Activated T-helper 1 cell treated with Interleukin-2 at 50 U/mL for 16 hours (primary cell): ENCODE measurements around the gene B3GALT5.
"Not testable (repeated sequence)": the region's sequence is repeated elsewhere in the genome, so short reads cannot be mapped to it uniquely, and the experiment has no call there.

Source experiments
- DNase-seq: peaks from one replicate; pipeline ENCODE4 v3.0.0-alpha.2; 2020; ENCODE audit warnings: low read depth

B3GALT5 gene

GRCh38 chr21:39666681-39667315 lies 54.1 kb downstream of the B3GALT5 start:
- DNase-seq = no peak

GRCh38 chr21:39667353-39667891 lies 54.7 kb downstream of the B3GALT5 start:
- DNase-seq = no peak

GRCh38 chr21:39668369-39668768 lies 55.6 kb downstream of the B3GALT5 start:
- no peak for DNase-seq

GRCh38 chr21:39669485-39669884 lies 56.7 kb downstream of the B3GALT5 start:
- no peak for DNase-seq

- no peak for DNase-seq
Observed at GRCh38 chr21:39669976-39670661, 57.4 kb downstream of the B3GALT5 start.

- DNase-seq = no peak
Observed at GRCh38 chr21:39670701-39671100, 58.0 kb downstream of the B3GALT5 start.

GRCh38 chr21:39671986-39672385 lies 59.2 kb downstream of the B3GALT5 start:
- DNase-seq = no peak

- no peak for DNase-seq
Observed at GRCh38 chr21:39673163-39673562, 60.4 kb downstream of the B3GALT5 start.

- DNase-seq = no peak
Observed at GRCh38 chr21:39673736-39674135, 61.0 kb downstream of the B3GALT5 start.

- no peak for DNase-seq
Observed at GRCh38 chr21:39674801-39675200, 62.1 kb downstream of the B3GALT5 start.

GRCh38 chr21:39675590-39675989 lies 62.9 kb downstream of the B3GALT5 start:
- DNase-seq = no peak

GRCh38 chr21:39675993-39676661 lies 63.4 kb downstream of the B3GALT5 start:
- DNase-seq = no peak

GRCh38 chr21:39680216-39680615 lies 67.5 kb downstream of the B3GALT5 start:
- no peak for DNase-seq

GRCh38 chr21:39681257-39681656 lies 68.5 kb downstream of the B3GALT5 start:
- no peak for DNase-seq

GRCh38 chr21:39681845-39682244 lies 69.1 kb downstream of the B3GALT5 start:
- DNase-seq = no peak

- DNase-seq = no peak
Observed at GRCh38 chr21:39685236-39685635, 72.5 kb downstream of the B3GALT5 start.

GRCh38 chr21:39685991-39686390 lies 73.3 kb downstream of the B3GALT5 start:
- DNase-seq = no peak

- no peak for DNase-seq
Observed at GRCh38 chr21:39686646-39687468, 74.1 kb downstream of the B3GALT5 start.

- no peak for DNase-seq
Observed at GRCh38 chr21:39688010-39688409, 75.3 kb downstream of the B3GALT5 start.

GRCh38 chr21:39689860-39690259 lies 77.1 kb downstream of the B3GALT5 start:
- not testable (repeated sequence) for DNase-seq

GRCh38 chr21:39690454-39690853 lies 77.7 kb downstream of the B3GALT5 start:
- DNase-seq = no peak

GRCh38 chr21:39694750-39695149 lies 82.0 kb downstream of the B3GALT5 start:
- no peak for DNase-seq
